SK-N-SH (cell line): Measurements from ENCODE around the gene REX1BD. TPM values are rescaled to one million over a fixed set of nuclear protein-coding genes. Genes with fewer than 3 reads are reported as not detected.

ENCODE experiments used
- CTCF ChIA-PET: fragments of 300-600, 350-600 bp; formaldehyde crosslinking; extraction: SDS; loops from one replicate; lab custom pipeline; 2021; lab: Yijun Ruan, JAX
- POLR2A ChIA-PET: fragments of 350-600 bp; sonication (Branson Sonifier 250); formaldehyde crosslinking; extraction: SDS; loops from one replicate; lab custom pipeline; 2020; ENCODE audit warnings: antibody characterized with exemption, inconsistent platforms; lab: Yijun Ruan, JAX
- DNase-seq: peaks from one replicate; pipeline ENCODE4 v3.0.0; 2012
- H2AFZ ChIP-seq: fragments of 200-600 bp; sonication (generic); 2 replicates; pipeline ENCODE4 v1.8.1; 2016; ENCODE audit warnings: antibody characterized with exemption, mild to moderate bottlenecking, low read depth
- H3F3A ChIP-seq: fragments of 200-600 bp; sonication (generic); replicated peaks from 2 replicates; pipeline ENCODE3; 2016; ENCODE audit warnings: antibody characterized with exemption, mild to moderate bottlenecking; ENCODE audit not compliant: insufficient read depth
- H3K27ac ChIP-seq, 2 experiments: fragments of 200-500 bp in 1 of 2; fragments of 200-600 bp in 1 of 2; sonication (Bioruptor generic) in 1 of 2; sonication (generic), shearing (Covaris generic) in 1 of 2; 2 replicates each; pipeline versions ENCODE4 v1.5.1 to v1.6.1; 2014 to 2016; ENCODE audit warnings: low read depth in 2 of 2, inconsistent platforms in 1 of 2, low read length in 1 of 2, mild to moderate bottlenecking in 1 of 2, mixed read lengths in 1 of 2
- H3K27me3 ChIP-seq: fragments of 200-600 bp; sonication (generic), shearing (Covaris generic); 2 replicates; pipeline ENCODE4 v1.6.1; 2016; ENCODE audit warnings: mixed run types; ENCODE audit not compliant: insufficient read depth
- H3K36me3 ChIP-seq, 2 experiments: fragments of 200-500 bp in 1 of 2; fragments of 200-600 bp in 1 of 2; sonication (Bioruptor generic) in 1 of 2; sonication (generic) in 1 of 2; replicated peaks in 1 of 2; 2 replicates each; pipeline versions ENCODE3 to v1.5.1; 2014 to 2016; ENCODE audit warnings: low read length in 1 of 2, mild to moderate bottlenecking in 1 of 2; ENCODE audit not compliant: insufficient read depth in 2 of 2, control insufficient read depth in 1 of 2
- H3K4me1 ChIP-seq, 2 experiments: fragments of 200-500 bp in 1 of 2; fragments of 200-600 bp in 1 of 2; sonication (Bioruptor generic) in 1 of 2; sonication (generic), shearing (Covaris generic) in 1 of 2; 2 replicates each; pipeline versions ENCODE4 v1.5.1 to v1.6.1; 2014 to 2016; ENCODE audit warnings: low read depth in 1 of 2, low read length in 1 of 2, mixed run types in 1 of 2; ENCODE audit not compliant: insufficient read depth in 2 of 2, control insufficient read depth in 1 of 2
- H3K4me2 ChIP-seq: fragments of 200-600 bp; sonication (generic), shearing (Covaris generic); 2 replicates; pipeline ENCODE4 v1.6.1; 2017; ENCODE audit warnings: mixed run types
- H3K4me3 ChIP-seq, 2 experiments: fragments of 200-500 bp in 1 of 2; fragments of 200-600 bp in 1 of 2; sonication (Bioruptor generic) in 1 of 2; sonication (generic), shearing (Covaris generic) in 1 of 2; 2 replicates each; pipeline versions ENCODE4 v1.5.1 to v1.8.1; 2014 to 2016; ENCODE audit warnings: low read depth in 2 of 2, inconsistent platforms in 1 of 2, low read length in 1 of 2, mild to moderate bottlenecking in 1 of 2, mixed read lengths in 1 of 2, moderate library complexity in 1 of 2
- H3K79me2 ChIP-seq: fragments of 200-600 bp; sonication (generic); 2 replicates; pipeline ENCODE4 v1.8.1; 2017; ENCODE audit warnings: mild to moderate bottlenecking; ENCODE audit not compliant: insufficient read depth
- H3K9ac ChIP-seq: fragments of 200-600 bp; sonication (generic); 2 replicates; pipeline ENCODE4 v1.6.1; 2017; ENCODE audit warnings: mixed run types
- H3K9me2 ChIP-seq: fragments of 200-600 bp; sonication (generic); 2 replicates; pipeline ENCODE4 v1.6.1; 2017; ENCODE audit warnings: mixed run types
- H3K9me3 ChIP-seq: fragments of 200-600 bp; sonication (generic); 2 replicates; pipeline ENCODE4 v1.6.1; 2017; ENCODE audit warnings: mixed run types, mild to moderate bottlenecking, moderate library complexity
- H4K20me1 ChIP-seq: fragments of 200-600 bp; sonication (generic); 2 replicates; pipeline ENCODE4 v1.6.1; 2017; ENCODE audit warnings: mild to moderate bottlenecking, mixed run types; ENCODE audit not compliant: insufficient read depth
- EZH2phosphoT487 ChIP-seq: fragments of 200-600 bp; sonication (generic); IDR thresholded peaks from 2 replicates; pipeline ENCODE4 v1.6.1; 2017; ENCODE audit warnings: low read depth, mixed run types, mild to moderate bottlenecking, antibody characterized with exemption, moderate library complexity, borderline replicate concordance
- FOXJ3 ChIP-seq: sonication (generic); formaldehyde crosslinking; IDR thresholded peaks from 2 replicates; pipeline ENCODE4 v1.5.1; 2020; ENCODE audit warnings: mild to moderate bottlenecking, missing genetic modification reagents
- FOXM1 ChIP-seq: IDR thresholded peaks from 2 replicates; pipeline ENCODE4 v1.4.0; 2012; ENCODE audit warnings: low read depth, mild to moderate bottlenecking
- MXI1 ChIP-seq: IDR thresholded peaks from 2 replicates; pipeline ENCODE4 v1.6.1; 2012; ENCODE audit warnings: mild to moderate bottlenecking, low read depth, low read length, improper control_type of control experiment
- NFIC ChIP-seq: IDR thresholded peaks from 2 replicates; pipeline ENCODE4 v1.4.0; 2012; ENCODE audit warnings: borderline replicate concordance
- NRF1 ChIP-seq: IDR thresholded peaks from 2 replicates; pipeline ENCODE4 v1.6.1; 2012; ENCODE audit warnings: low read depth, mild to moderate bottlenecking, low read length
- RCOR1 ChIP-seq: fragments of 150-350 bp; IDR thresholded peaks from 2 replicates; pipeline ENCODE4 v1.6.1; 2017; ENCODE audit warnings: antibody characterized with exemption, low read length
- SIN3A ChIP-seq: IDR thresholded peaks from 2 replicates; pipeline ENCODE4 v1.6.1; 2012; ENCODE audit warnings: low read depth, mild to moderate bottlenecking, low read length, moderate library complexity, borderline replicate concordance
- TCF12 ChIP-seq: IDR thresholded peaks from 2 replicates; pipeline ENCODE4 v1.4.0; 2012
- USF2 ChIP-seq: fragments of 150-350 bp; IDR thresholded peaks from 2 replicates; pipeline ENCODE4 v1.6.1; 2017; ENCODE audit warnings: antibody characterized with exemption, low read length, low read depth, borderline replicate concordance
- YY1 ChIP-seq: IDR thresholded peaks from 2 replicates; pipeline ENCODE4 v1.4.0; 2012; ENCODE audit warnings: low read depth, mild to moderate bottlenecking
- ZBTB33 ChIP-seq: IDR thresholded peaks from 2 replicates; pipeline ENCODE4 v1.4.0; 2012; ENCODE audit warnings: low read depth, borderline replicate concordance
- WGBS: methylation state at CpG from one replicate; pipeline ENCODE4 v1.1.6; 2017; ENCODE audit warnings: low lambda C conversion rate; 5-methylcytosine and 5-hydroxymethylcytosine counted together
- polyA plus RNA-seq, 3 experiments: library from polyadenylated mRNA; depleted of rRNA; stranded (reverse); fragments of >200 nt; gene quantifications; 2 replicates each; pipeline ENCODE4 v1.2.3, GENCODE V29; 2012

REX1BD gene
- polyA plus RNA-seq, 1 of the 3 experiments (the other 2 are of a cell fraction), result 159 TPM

GRCh38 chr19:18634612-18635297, 46.2 kb downstream of the REX1BD start:
- CTCF ChIA-PET, result interaction anchor here (0.9 to 1.3 kb wide), 2 partner anchors 14 to 47 kb away, joined by 3 read pairs; partner anchors contain the start of gene REX1BD
- no peaks in the 10 kb centered on the region for H3K27me3 ChIP-seq
- H3K27ac ChIP-seq, result no peak overlapping the region
- peaks cover 4% of the 10 kb centered on the region for H3F3A ChIP-seq
- no peak overlapping the region for H3K4me2 ChIP-seq
- TF ChIP-seq SIN3A (no peak), MXI1 (no peak), RCOR1 (no peak), EZH2phosphoT487 (no peak), NFIC (no peak), NRF1 (no peak), TCF12 (no peak)
- peaks cover 24% of the 10 kb centered on the region for H3K79me2 ChIP-seq
- 83% methylated on average over 12 of the region's 12 CpGs for WGBS
- no peaks in the 10 kb centered on the region for H3K36me3 ChIP-seq
- H3K9me3 ChIP-seq, result no peaks in the 10 kb centered on the region
- H3K4me1 ChIP-seq, result peaks cover 0 to 23% of the 10 kb centered on the region in 2 experiments; a peak in 2 of 4 replicates
- no peak overlapping the region for H3K9ac ChIP-seq
- POLR2A ChIA-PET, result no interaction called here
- no peak overlapping the region for H2AFZ ChIP-seq
- no peak for DNase-seq
- H3K4me3 ChIP-seq, result no peak overlapping the region
- no peaks in the 10 kb centered on the region for H3K9me2 ChIP-seq
- no peaks in the 10 kb centered on the region for H4K20me1 ChIP-seq

- H3K36me3 ChIP-seq, result no peaks in the 10 kb centered on the region
Observed at GRCh38 chr19:18635831-18636182, 47.2 kb downstream of the REX1BD start.

More at GRCh38 chr19:18635831-18636182, 47.2 kb downstream of the REX1BD start:
- TF ChIP-seq USF2, result no peak
- no peak for TF ChIP-seq FOXM1
- no peak for TF ChIP-seq ZBTB33
- no peak for TF ChIP-seq YY1
- TF ChIP-seq FOXJ3 (CRISPR knock-in tag), result no peak
- no peak for TF ChIP-seq NFIC
- POLR2A ChIA-PET, result no interaction called here
- H3F3A ChIP-seq, result peaks cover 4% of the 10 kb centered on the region
- CTCF ChIA-PET, result interaction anchor here (0.9 to 1.3 kb wide), 2 partner anchors 15 to 48 kb away, joined by 3 read pairs; partner anchors contain the start of gene REX1BD
- H3K4me3 ChIP-seq, result no peak overlapping the region
- no peak overlapping the region for H3K4me2 ChIP-seq
- H3K27me3 ChIP-seq, result no peaks in the 10 kb centered on the region
- peaks cover 33% of the 10 kb centered on the region for H3K79me2 ChIP-seq
- 16% methylated on average over 3 of the region's 6 CpGs for WGBS
- no peaks in the 10 kb centered on the region for H3K9me3 ChIP-seq
- H3K9me2 ChIP-seq, result no peaks in the 10 kb centered on the region
- H2AFZ ChIP-seq, result no peak overlapping the region
- no peak for DNase-seq
- no peak overlapping the region for H3K9ac ChIP-seq
- H4K20me1 ChIP-seq, result no peaks in the 10 kb centered on the region
- H3K4me1 ChIP-seq, result peaks cover 0 to 21% of the 10 kb centered on the region in 2 experiments; a peak in 2 of 4 replicates
- no peak overlapping the region for H3K27ac ChIP-seq
